Activated T-helper 17 cell treated with anti-CD3 and anti-CD28 coated beads, Interleukin-2, amount 50 U/mL, for 72 hours (primary cell): ENCODE data around the gene TNNI2. TPM values are rescaled to one million over a fixed set of nuclear protein-coding genes. Genes with fewer than 3 reads are reported as not detected.
A peak's percentile ranks its signal among the peaks of the same experiment; 100 is the strongest.

Source experiments
- ATAC-seq: fragments of 150-1000 bp; cut with Tn5 transposase; replicated peaks from 2 replicates; pipeline ENCODE4 v1.10.0; 2021; ENCODE audit warnings: mild to moderate bottlenecking, moderate library complexity
- H3K27ac Mint-ChIP-seq: one replicate; pipeline ENCODE4 v1.8.0; 2022; ENCODE audit warnings: mixed read lengths
- H3K27me3 Mint-ChIP-seq: one replicate; pipeline ENCODE4 v1.8.0; 2022; ENCODE audit warnings: mixed read lengths
- H3K36me3 Mint-ChIP-seq: one replicate; pipeline ENCODE4 v1.8.0; 2022; ENCODE audit warnings: low read depth, mild to moderate bottlenecking, mixed read lengths
- H3K4me1 Mint-ChIP-seq: one replicate; pipeline ENCODE4 v1.8.0; 2022; ENCODE audit warnings: mixed read lengths
- H3K4me3 Mint-ChIP-seq: one replicate; pipeline ENCODE4 v1.8.0; 2022; ENCODE audit warnings: mild to moderate bottlenecking, mixed read lengths
- H3K9me3 Mint-ChIP-seq: one replicate; pipeline ENCODE4 v1.8.0; 2022; ENCODE audit warnings: mixed read lengths
- total RNA-seq, 2 donors: library from RNA; stranded (reverse); gene quantifications; one replicate each; pipeline ENCODE4 v1.2.3, GENCODE V29; 2022

TNNI2 gene
- total RNA-seq, 2 donors from 2014 or later = not detected

GRCh38 chr11:1854132-1854948 is 15.6 kb downstream of the TNNI2 start:
- H3K27ac Mint-ChIP-seq = peak overlapping the region; percentile 100
- H3K36me3 Mint-ChIP-seq = peaks cover 48% of the 10 kb centered on the region
- peak; percentile 34 for ATAC-seq
- H3K4me3 Mint-ChIP-seq = peak overlapping the region; percentile 99
- H3K4me1 Mint-ChIP-seq = peaks cover 10% of the 10 kb centered on the region
- no peaks in the 10 kb centered on the region for H3K27me3 Mint-ChIP-seq
- H3K9me3 Mint-ChIP-seq = no peaks in the 10 kb centered on the region

GRCh38 chr11:1854949-1855885 is 16.4 kb downstream of the TNNI2 start:
- peak overlapping the region; percentile 100 for H3K27ac Mint-ChIP-seq
- H3K4me1 Mint-ChIP-seq = peaks cover 10% of the 10 kb centered on the region
- peak; percentile 61 for ATAC-seq
- H3K4me3 Mint-ChIP-seq = peak overlapping the region; percentile 99
- no peaks in the 10 kb centered on the region for H3K27me3 Mint-ChIP-seq
- no peaks in the 10 kb centered on the region for H3K9me3 Mint-ChIP-seq
- peaks cover 48% of the 10 kb centered on the region for H3K36me3 Mint-ChIP-seq

- H3K9me3 Mint-ChIP-seq = no peaks in the 10 kb centered on the region
- peaks cover 10% of the 10 kb centered on the region for H3K4me1 Mint-ChIP-seq
- no peaks in the 10 kb centered on the region for H3K27me3 Mint-ChIP-seq
- H3K4me3 Mint-ChIP-seq = peak overlapping the region; percentile 99
- H3K36me3 Mint-ChIP-seq = peaks cover 48% of the 10 kb centered on the region
- ATAC-seq = no peak
- H3K27ac Mint-ChIP-seq = peak overlapping the region; percentile 38
Observed at GRCh38 chr11:1855886-1856265, 17.1 kb downstream of the TNNI2 start.

GRCh38 chr11:1856306-1857005 is 17.7 kb downstream of the TNNI2 start:
- peaks cover 48% of the 10 kb centered on the region for H3K36me3 Mint-ChIP-seq
- peak overlapping the region; percentile 38 for H3K27ac Mint-ChIP-seq
- H3K4me3 Mint-ChIP-seq = peak overlapping the region; percentile 99
- H3K4me1 Mint-ChIP-seq = peaks cover 10% of the 10 kb centered on the region
- no peaks in the 10 kb centered on the region for H3K9me3 Mint-ChIP-seq
- no peaks in the 10 kb centered on the region for H3K27me3 Mint-ChIP-seq
- ATAC-seq = no peak

- Mint-ChIP-seq H3K27ac (no peak overlapping the region), H3K9me3 (no peaks in the 10 kb centered on the region), H3K36me3 (peaks cover 48% of the 10 kb centered on the region), H3K27me3 (no peaks in the 10 kb centered on the region), H3K4me1 (peaks cover 9% of the 10 kb centered on the region), H3K4me3 (no peak overlapping the region)
- no peak for ATAC-seq
Observed at GRCh38 chr11:1857064-1857463, 18.3 kb downstream of the TNNI2 start.

- H3K9me3 Mint-ChIP-seq = no peaks in the 10 kb centered on the region
- H3K36me3 Mint-ChIP-seq = peaks cover 42% of the 10 kb centered on the region
- no peaks in the 10 kb centered on the region for H3K4me1 Mint-ChIP-seq
- no peak overlapping the region for H3K4me3 Mint-ChIP-seq
- no peak overlapping the region for H3K27ac Mint-ChIP-seq
- H3K27me3 Mint-ChIP-seq = no peaks in the 10 kb centered on the region
- ATAC-seq = no peak
Observed at GRCh38 chr11:1858154-1858553, 19.4 kb downstream of the TNNI2 start.

GRCh38 chr11:1858576-1858975 is 19.8 kb downstream of the TNNI2 start:
- peaks cover 38% of the 10 kb centered on the region for H3K36me3 Mint-ChIP-seq
- no peak for ATAC-seq
- H3K4me3 Mint-ChIP-seq = no peak overlapping the region
- H3K9me3 Mint-ChIP-seq = no peaks in the 10 kb centered on the region
- H3K4me1 Mint-ChIP-seq = no peaks in the 10 kb centered on the region
- H3K27me3 Mint-ChIP-seq = no peaks in the 10 kb centered on the region
- peak overlapping the region; percentile 38 for H3K27ac Mint-ChIP-seq

- ATAC-seq = no peak
- H3K4me1 Mint-ChIP-seq = no peaks in the 10 kb centered on the region
- peak overlapping the region; percentile 38 for H3K27ac Mint-ChIP-seq
- H3K27me3 Mint-ChIP-seq = no peaks in the 10 kb centered on the region
- peak overlapping the region; percentile 13 for H3K4me3 Mint-ChIP-seq
- H3K36me3 Mint-ChIP-seq = peaks cover 34% of the 10 kb centered on the region
- H3K9me3 Mint-ChIP-seq = no peaks in the 10 kb centered on the region
Observed at GRCh38 chr11:1859004-1859403, 20.2 kb downstream of the TNNI2 start.

- no peaks in the 10 kb centered on the region for H3K9me3 Mint-ChIP-seq
- no peaks in the 10 kb centered on the region for H3K4me1 Mint-ChIP-seq
- no peak overlapping the region for H3K27ac Mint-ChIP-seq
- peaks cover 30% of the 10 kb centered on the region for H3K36me3 Mint-ChIP-seq
- H3K27me3 Mint-ChIP-seq = no peaks in the 10 kb centered on the region
- no peak for ATAC-seq
- H3K4me3 Mint-ChIP-seq = no peak overlapping the region
Observed at GRCh38 chr11:1860108-1860507, 21.3 kb downstream of the TNNI2 start.

GRCh38 chr11:1861435-1862411 is 22.9 kb downstream of the TNNI2 start:
- Mint-ChIP-seq H3K27me3 (no peaks in the 10 kb centered on the region), H3K9me3 (no peaks in the 10 kb centered on the region), H3K36me3 (peaks cover 36% of the 10 kb centered on the region), H3K27ac (no peak overlapping the region), H3K4me1 (peaks cover 5% of the 10 kb centered on the region), H3K4me3 (no peak overlapping the region)
- no peak for ATAC-seq

- no peak overlapping the region for H3K4me3 Mint-ChIP-seq
- no peaks in the 10 kb centered on the region for H3K27me3 Mint-ChIP-seq
- peaks cover 5% of the 10 kb centered on the region for H3K4me1 Mint-ChIP-seq
- ATAC-seq = peak; percentile 25
- H3K9me3 Mint-ChIP-seq = no peaks in the 10 kb centered on the region
- H3K36me3 Mint-ChIP-seq = peaks cover 28% of the 10 kb centered on the region
- H3K27ac Mint-ChIP-seq = no peak overlapping the region
Observed at GRCh38 chr11:1862588-1863351, 24.0 kb downstream of the TNNI2 start.

GRCh38 chr11:1863352-1864216 is 24.8 kb downstream of the TNNI2 start:
- peaks cover 5% of the 10 kb centered on the region for H3K4me1 Mint-ChIP-seq
- H3K36me3 Mint-ChIP-seq = peaks cover 19% of the 10 kb centered on the region
- ATAC-seq = no peak
- H3K9me3 Mint-ChIP-seq = no peaks in the 10 kb centered on the region
- no peaks in the 10 kb centered on the region for H3K27me3 Mint-ChIP-seq
- H3K4me3 Mint-ChIP-seq = no peak overlapping the region
- no peak overlapping the region for H3K27ac Mint-ChIP-seq
